Sciatic nerve (tissue), 2 donors: ENCODE data around the gene GALNT8. TPM values are rescaled to one million over a fixed set of nuclear protein-coding genes. Genes with fewer than 3 reads are reported as not detected.
A peak's percentile ranks its signal among the peaks of the same experiment; 100 is the strongest.
"Not testable (repeated sequence)": the region's sequence is repeated elsewhere in the genome, so short reads cannot be mapped to it uniquely, and the experiment has no call there.

Experiments used
- ATAC-seq: fragments of 200-7000 bp; cut with Tn5 transposase; one replicate; pipeline ENCODE4 v1.9.1; 2020; ENCODE audit warnings: mild to moderate bottlenecking, moderate library complexity
- DNase-seq: peaks from one replicate; pipeline ENCODE4 v3.0.0-alpha.2; 2020; ENCODE audit warnings: low spot score
- intact Hi-C: fragments of 100-400 bp; cut with DNase I; formaldehyde crosslinking; loops from one replicate; pipeline ENCODE4 v1.14.2; 2022
- total RNA-seq: library from RNA; stranded (reverse); fragmentation: NEBNext Ultra II Directional; extraction: Animal tissue kit (Norgen Biotek cat#: 25700); gene quantifications from one replicate; pipeline ENCODE4 v1.2.1, GENCODE V29; 2021
- donor health status: DM: no; HTN: no; CAD: no.
- donor health status: DM: no; HTN: no; CAD: no.

The GALNT8 gene
- total RNA-seq, 1 donor from 2014 or later, result 3.7 TPM

DNA sequence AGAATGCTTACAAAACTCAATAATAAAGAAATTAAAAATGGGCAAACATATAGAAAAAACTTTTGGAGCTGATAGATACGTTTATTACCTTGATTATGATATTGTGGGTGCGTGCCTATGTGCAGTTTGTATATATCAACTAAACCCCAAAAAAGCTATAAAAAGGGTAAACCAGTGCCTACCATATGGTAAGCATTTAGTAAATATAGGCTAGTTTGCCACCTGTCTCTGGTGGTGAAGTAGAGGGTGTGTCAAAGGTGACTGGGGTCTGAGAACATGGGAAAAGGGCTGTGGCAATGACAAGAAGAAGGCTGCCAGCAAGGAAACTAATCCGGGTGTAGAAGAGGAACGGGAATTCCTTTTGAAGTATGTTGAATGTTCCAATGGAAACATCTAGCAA is 18.3 kb downstream of the GALNT8 start:
- ATAC-seq, result no peak
- intact Hi-C loops, result no loop called here

GRCh38 chr12:4742416-4742970 is 22.3 kb downstream of the GALNT8 start:
- no peak for DNase-seq
- ATAC-seq, result no peak
- intact Hi-C loops, result no loop called here

More for the DNA sequence above, 18.3 kb downstream of the GALNT8 start:
- no peak for DNase-seq

GRCh38 chr12:4743046-4743445 is 22.8 kb downstream of the GALNT8 start:
- intact Hi-C loops, result no loop called here
- no peak for ATAC-seq

DNA sequence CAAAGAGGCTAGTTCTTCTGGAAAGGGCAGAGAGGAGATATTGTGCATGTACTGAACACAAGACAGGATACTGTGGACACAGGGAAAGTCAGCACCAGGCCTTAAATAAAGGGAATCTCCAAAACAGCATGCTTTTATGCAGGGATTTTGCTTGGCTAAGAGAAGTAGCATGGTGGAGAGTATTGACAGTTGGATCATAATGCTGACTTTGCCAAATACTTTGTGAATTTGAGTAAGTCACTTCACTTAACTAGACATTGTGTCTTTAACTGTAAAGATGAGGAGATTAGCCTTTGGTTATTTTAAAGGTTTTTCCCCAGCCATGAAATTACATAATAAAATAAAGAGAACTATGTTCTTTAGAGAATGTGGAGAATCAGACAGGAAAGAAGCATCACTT is 24.5 kb downstream of the GALNT8 start:
- DNase-seq (no peak), ATAC-seq (no peak)
- intact Hi-C loops, result no loop called here

More at GRCh38 chr12:4743046-4743445, 22.8 kb downstream of the GALNT8 start:
- no peak for DNase-seq

GRCh38 chr12:4745249-4745648 is 25.0 kb downstream of the GALNT8 start:
- ATAC-seq (no peak), DNase-seq (no peak)
- intact Hi-C loops, result no loop called here

DNA sequence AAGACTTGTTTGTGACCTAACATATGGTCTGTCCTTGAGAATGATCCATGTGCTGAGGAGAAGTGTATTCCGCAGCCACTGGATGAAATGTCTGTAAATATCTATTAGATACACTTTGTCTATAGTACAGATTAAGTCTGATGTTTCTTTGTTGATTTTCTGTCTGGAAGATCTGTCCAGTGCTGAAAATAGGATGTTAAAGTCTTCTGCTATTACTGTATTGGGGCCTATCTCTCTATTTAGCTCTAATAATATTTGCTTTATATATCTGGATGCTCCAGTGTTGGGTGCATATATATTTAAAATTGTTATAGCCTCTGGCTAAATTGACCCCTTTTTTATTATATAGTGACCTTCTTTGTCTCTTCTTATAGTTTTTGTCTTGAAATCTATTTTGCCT is 31.5 kb downstream of the GALNT8 start:
- intact Hi-C loops, DNase-seq, ATAC-seq: not testable (repeated sequence)

DNA sequence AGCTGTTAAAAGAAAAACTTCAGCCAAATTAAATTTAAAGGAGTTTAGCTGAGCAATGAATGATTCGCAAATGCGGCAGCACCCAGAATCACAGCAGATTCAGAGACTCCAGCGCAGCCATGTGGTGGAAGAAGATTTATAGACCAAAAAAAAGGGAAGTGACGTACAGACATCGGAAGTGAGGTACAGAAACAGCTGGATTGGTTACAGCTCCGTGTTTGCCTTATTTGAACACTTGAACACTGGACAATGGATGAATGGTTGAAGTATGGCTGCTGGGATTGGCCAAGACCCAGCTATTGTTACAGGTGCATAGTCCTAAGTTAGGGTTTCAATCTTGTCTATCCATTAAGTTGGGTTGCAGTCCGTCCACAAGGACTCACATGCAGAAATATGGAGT is 42.6 kb downstream of the GALNT8 start:
- intact Hi-C loops, result no loop called here
- DNase-seq (no peak), ATAC-seq (no peak)

DNA sequence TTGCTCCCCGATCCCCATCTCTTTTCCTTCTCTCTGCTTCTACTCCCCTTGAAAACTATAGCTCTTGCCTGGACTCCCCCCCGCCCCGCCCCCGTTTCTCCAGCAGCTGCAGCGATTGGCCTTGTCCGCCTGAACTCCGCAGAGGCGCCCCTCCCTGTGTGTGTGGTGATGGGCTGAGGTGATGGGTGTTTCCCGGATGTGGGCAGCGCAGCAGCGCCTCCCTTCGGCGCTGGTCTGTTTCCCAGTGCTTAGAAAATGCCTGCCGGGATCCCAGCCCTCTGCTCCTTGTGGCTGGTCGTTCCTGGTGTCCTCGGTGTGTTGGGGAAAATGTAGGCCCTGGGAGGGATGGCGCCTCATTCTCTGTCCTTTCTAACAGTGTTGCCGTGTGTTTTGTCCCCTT is 43.3 kb downstream of the GALNT8 start:
- DNase-seq, result no peak
- intact Hi-C loops, result no loop called here
- no peak for ATAC-seq

GRCh38 chr12:4766445-4766844 is 46.2 kb downstream of the GALNT8 start:
- ATAC-seq, result peak; percentile 69
- DNase-seq, result no peak
- intact Hi-C loops, result no loop called here

GRCh38 chr12:4767186-4767585 is 47.0 kb downstream of the GALNT8 start:
- no peak for ATAC-seq
- DNase-seq, result no peak
- intact Hi-C loops, result no loop called here

GRCh38 chr12:4768341-4768740 is 48.1 kb downstream of the GALNT8 start:
- no peak for DNase-seq
- peak; percentile 47 for ATAC-seq
- intact Hi-C loops, result no loop called here

DNA sequence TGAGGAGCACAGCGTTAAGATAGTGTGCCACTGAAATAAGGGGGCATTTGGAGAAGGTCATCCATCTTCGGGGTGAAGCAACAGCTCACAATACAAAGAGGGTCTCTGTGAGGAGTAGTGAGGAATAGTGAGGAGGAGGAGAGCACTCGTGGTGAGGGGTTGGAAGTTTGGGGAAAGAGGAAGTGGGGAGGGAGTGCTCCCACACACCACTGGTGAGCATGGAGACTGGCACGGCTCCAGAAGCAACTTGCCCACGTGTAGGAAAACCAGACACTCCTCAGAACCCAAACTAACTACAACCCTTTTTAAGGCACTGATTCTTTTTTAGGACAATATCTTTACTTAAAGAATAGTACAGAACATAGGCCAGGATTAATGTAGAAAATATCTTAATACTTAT is 48.9 kb downstream of the GALNT8 start:
- no peak for ATAC-seq
- no peak for DNase-seq
- intact Hi-C loops, result no loop called here

GRCh38 chr12:4771172-4771959 is 51.2 kb downstream of the GALNT8 start:
- intact Hi-C loops, result no loop called here
- ATAC-seq (no peak), DNase-seq (no peak)

GRCh38 chr12:4771960-4772566 is 51.9 kb downstream of the GALNT8 start:
- intact Hi-C loops, result no loop called here
- DNase-seq, result no peak
- no peak for ATAC-seq

DNA sequence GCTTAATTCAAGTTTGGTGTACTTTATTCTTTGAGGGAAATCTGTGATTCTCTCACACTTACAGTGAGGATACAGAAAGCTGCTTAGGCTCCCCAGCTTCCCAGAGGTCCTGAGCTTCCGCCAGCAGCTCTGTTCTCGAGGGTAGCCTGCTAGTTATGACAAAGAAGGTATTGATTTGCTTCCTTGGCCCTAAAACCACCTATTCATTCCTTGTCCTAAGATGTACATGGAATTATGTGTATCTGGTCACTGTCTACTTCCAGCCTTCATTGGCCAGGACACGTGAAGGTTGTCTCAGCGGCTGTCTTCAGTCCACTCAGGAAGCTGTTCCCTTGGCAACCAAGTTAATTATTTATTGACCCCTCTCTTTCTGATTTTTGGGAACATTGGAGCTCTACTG is 55.7 kb downstream of the GALNT8 start:
- DNase-seq (no peak), ATAC-seq (peak; percentile 26)
- intact Hi-C loops, result no loop called here

GRCh38 chr12:4779749-4780148 is 59.5 kb downstream of the GALNT8 start:
- ATAC-seq (peak; percentile 39), DNase-seq (no peak)
- intact Hi-C loops, result no loop called here

DNA sequence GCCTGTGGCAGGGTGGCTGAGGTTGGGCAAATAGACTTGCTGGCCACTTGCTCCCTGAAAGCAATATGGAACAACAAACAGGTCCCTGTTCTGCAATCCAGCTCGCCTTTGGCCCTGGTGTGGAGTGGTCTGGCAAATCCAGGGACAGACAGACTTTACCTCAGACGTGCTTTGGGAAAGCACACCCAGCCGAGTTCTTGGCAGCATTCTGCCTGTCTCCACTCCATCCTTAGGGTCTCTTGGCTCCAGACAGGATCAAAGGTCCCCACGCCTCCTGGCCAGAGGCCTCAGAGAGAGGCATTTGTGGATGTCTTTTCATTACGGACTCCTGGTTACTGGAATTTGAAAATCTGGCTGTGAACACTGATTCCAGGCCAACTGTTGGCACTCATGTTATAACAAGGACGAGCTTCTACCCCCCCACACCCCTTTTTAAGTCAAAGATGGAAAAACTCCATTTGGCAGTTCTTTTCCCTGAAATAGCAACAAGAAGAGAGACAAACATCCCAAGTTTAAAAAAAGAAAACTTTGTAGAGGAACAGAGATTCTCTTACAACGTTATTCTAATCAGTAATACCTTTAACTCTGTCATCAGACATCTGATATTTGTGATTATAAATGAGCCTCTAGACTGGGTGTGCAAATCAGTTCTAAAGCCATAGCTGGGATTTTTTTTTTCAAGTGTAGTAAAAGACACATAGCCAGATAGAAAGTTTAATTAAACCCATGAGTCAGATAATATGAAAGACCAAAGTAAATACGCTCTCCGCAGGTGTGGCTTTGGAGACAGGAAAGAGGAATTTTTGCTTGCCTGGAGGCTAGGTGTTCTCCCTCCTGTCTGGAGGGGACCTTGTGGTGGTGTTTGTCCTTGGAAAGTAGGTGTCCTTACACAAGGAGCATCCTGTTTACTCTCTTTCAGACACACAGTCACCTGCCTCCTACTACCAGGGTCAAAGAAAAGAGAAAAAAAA is 60.7 kb downstream of the GALNT8 start:
- peak; percentile 93 for ATAC-seq

GRCh38 chr12:4784404-4785054 is 64.3 kb downstream of the GALNT8 start:
- no peak for DNase-seq
- intact Hi-C loops, result loop anchor here (5.0 kb wide), 1 partner anchor 308 kb away; no protein-coding TSS in a partner anchor
- ATAC-seq, result no peak

More for the DNA sequence above, 60.7 kb downstream of the GALNT8 start:
- DNase-seq, result peak; percentile 65
- intact Hi-C loops, result no loop called here

- ATAC-seq (no peak), DNase-seq (no peak)
- intact Hi-C loops, result loop anchor here (5.0 kb wide), 1 partner anchor 306 kb away; no protein-coding TSS in a partner anchor
These were observed 66.6 kb downstream of the GALNT8 start for GRCh38 chr12:4786795-4787194.
